Activated gamma-delta T cell treated with anti-CD3 and anti-CD28 coated beads, Interleukin-2, amount 50 U/mL, for 16 hours (primary cell): ENCODE results near the gene WDFY1.

Experiments used
- DNase-seq: peaks from one replicate; pipeline ENCODE4 v3.0.0-alpha.2; 2020; ENCODE audit warnings: low read depth

Gene WDFY1, protein sequence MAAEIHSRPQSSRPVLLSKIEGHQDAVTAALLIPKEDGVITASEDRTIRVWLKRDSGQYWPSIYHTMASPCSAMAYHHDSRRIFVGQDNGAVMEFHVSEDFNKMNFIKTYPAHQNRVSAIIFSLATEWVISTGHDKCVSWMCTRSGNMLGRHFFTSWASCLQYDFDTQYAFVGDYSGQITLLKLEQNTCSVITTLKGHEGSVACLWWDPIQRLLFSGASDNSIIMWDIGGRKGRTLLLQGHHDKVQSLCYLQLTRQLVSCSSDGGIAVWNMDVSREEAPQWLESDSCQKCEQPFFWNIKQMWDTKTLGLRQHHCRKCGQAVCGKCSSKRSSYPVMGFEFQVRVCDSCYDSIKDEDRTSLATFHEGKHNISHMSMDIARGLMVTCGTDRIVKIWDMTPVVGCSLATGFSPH

DNA sequence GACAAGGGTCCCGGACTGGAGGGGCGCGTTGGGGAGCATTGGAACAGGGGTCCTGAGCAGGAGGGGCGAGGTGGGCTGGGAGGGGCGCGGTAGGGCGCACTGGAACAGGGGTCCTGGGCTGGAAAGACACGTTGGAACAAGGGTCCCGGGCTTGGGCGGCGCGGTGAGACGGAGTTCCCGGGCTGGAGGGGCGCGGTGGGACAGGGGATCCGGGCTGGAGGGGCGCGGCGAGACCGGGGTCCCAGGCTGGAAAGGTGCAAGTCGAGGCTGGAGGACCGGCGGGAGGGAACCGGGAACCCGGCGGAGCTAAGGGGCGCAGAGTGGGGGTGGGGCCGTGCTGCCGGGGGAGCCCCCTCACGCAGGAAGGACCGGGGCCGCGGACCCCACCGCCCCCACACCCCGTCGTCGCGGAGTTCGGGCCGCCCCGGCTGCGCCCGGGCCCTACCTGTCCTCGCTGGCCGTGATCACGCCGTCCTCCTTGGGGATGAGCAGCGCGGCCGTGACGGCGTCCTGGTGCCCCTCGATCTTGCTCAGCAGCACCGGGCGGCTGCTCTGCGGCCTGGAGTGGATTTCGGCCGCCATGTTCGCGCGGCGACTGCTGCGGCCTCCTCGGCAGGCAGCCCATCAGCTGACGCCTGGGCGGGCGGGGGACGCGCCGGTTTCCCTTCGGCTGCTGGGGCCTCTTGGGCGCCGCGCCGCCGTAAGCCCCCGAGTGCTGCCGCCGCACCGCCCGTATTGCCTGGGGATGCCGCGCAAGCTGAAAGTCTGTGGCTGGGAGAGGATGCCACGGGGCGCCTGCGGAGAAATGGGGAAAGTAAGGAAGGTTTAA lies at the start of gene WDFY1:
TSS of gene WDFY1 (minus strand) at position 633 of the 829 bp plus-strand sequence. CDS start at position 582, 51 bp downstream.
- peak; percentile 70 for DNase-seq

- no peak for DNase-seq
These were observed 49.5 kb upstream of the WDFY1 start for GRCh38 chr2:223994562-223995162.

DNA sequence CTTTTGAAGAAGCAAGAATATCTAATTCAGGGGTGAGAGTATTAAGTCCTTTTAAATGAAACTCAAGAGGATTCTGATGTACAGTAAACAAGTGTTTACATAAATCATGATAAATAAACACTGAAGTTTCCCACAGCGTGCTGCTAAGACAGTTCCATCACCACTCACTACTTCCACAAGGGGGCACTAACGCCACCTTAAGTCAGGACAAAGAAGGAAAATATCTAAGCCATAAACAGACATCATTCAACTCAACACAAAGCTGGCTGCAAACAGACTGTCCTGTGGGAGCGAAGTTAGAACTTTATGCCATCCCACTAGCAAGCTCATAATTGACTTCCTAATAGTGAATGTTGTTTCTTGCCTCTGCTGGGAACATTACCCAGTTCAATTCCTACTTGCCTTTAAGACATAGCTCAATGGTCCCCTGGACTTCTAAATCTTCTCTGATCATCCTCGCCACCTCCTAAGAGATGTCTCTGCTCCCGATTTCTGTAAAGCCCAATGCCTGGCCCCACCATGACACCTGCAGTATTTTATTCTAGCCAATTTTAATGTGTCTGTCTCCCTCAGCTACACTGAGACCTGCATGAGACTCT lies 48.6 kb upstream of the WDFY1 start:
- DNase-seq, result peak; percentile 53

DNA sequence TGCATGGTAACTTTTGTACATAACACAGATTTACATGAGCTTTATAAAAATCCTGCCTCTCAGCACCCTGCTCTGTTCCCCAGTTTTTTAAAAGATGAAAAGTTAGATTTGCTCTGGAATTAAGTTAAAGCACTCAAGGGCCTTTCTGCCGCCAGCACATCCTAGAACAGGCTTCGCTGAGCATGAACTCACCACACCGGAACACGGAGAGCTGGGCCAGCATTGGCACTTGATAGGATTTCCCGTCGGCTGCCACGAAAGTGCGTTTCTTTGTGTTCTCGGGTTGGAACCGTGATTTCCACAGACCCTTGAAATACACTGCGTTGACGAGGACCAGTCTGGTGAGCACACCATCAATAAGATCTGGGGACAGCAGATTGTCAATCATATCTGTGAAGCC lies 46.5 kb upstream of the WDFY1 start:
- no peak for DNase-seq

DNA sequence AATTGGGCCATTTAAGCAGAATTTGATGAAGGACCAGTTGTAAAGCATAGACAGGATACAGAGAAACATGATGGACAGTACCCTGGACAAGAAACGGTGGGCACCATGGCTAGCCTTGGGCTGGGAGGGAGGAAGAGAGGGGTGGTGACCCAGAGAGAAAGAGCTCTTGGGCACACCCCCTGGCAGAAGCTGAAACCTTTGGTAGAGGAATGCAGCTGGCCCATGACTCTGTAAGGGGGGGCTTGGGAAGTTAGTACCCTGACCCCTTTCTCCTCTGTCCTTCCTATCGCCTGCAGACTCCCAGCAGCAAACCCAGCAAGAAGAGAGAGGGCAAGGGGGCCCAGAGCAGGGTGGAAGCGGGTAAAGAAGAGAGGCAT lies 44.7 kb upstream of the WDFY1 start:
- DNase-seq, result no peak

- DNase-seq, result no peak
These were observed 44.2 kb upstream of the WDFY1 start for GRCh38 chr2:223989206-223989855.

DNA sequence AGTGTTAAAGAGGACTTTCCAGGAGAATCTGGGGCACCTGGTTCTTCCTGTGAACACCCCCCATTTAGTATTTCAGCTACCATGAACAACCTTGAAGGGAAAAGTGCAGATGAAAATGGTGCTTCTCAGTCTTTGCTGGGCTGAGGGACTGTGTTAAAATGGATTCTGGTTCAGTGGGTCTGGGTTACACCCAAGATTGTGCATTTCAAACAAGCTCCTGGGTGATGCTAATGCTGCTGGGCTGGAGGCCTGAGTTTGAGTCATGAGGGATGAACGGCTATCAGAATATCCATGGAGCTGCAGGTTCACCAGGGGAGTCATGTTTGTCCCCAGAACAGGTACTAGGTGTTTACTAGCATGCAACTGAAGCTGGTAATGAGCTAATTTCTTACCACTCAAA lies 36.1 kb upstream of the WDFY1 start:
- no peak for DNase-seq

GRCh38 chr2:223980803-223981202 lies 35.7 kb upstream of the WDFY1 start:
- DNase-seq, result no peak

- DNase-seq, result no peak
These were observed 35.2 kb upstream of the WDFY1 start for GRCh38 chr2:223980397-223980735.

GRCh38 chr2:223979730-223980396 lies 34.7 kb upstream of the WDFY1 start:
- no peak for DNase-seq

GRCh38 chr2:223978451-223978850 lies 33.3 kb upstream of the WDFY1 start:
- DNase-seq, result no peak

DNA sequence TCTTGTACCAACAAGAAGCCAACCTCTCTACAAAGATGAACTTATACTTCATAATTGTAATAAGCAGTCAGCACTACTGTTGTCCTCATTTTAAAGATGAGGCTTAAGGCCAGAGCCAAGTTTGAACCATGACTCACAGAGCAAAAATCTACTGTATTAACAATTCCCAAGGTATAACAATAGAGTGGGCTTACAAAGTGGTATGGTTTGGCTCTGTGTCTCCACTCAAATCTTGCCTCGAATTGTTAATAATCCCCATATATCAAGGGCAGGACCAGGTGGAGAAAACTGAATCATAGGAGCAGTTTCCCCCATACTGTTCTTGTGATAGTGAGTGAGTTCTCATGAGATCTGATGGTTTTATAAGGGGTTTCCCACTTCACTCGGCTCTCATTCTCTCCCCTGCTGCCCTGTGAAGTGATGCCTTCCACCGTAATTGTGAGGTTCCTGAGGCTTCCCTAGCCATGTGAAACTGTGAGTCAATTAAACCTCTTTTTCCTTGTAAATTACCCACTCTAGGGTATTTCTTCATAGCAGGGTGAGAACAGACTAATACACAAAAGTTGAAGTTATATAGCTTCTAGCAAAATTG lies 31.6 kb upstream of the WDFY1 start:
- no peak for DNase-seq

- no peak for DNase-seq
These were observed 28.5 kb upstream of the WDFY1 start for GRCh38 chr2:223973606-223974005.

- no peak for DNase-seq
These were observed 27.5 kb upstream of the WDFY1 start for GRCh38 chr2:223972656-223973102.

DNA sequence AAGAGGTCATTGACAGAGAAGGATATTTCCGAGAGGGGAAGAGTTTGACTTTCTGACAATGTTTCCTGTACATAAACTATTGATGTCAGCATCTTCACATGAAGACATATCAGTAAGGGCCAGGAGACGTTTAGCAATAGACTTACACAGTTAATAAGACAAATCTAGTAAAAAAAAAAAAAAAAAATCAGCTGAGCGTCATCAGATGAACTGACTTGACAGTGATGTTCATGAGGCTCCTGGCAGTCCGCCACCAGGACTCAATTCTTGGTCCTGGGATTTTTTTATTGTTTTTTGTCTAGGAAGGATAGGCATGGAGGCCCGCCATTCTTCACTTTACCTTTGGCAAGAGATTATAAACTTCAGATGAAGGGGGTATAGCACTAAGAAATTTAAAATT lies 26.6 kb upstream of the WDFY1 start:
- DNase-seq, result no peak

DNA sequence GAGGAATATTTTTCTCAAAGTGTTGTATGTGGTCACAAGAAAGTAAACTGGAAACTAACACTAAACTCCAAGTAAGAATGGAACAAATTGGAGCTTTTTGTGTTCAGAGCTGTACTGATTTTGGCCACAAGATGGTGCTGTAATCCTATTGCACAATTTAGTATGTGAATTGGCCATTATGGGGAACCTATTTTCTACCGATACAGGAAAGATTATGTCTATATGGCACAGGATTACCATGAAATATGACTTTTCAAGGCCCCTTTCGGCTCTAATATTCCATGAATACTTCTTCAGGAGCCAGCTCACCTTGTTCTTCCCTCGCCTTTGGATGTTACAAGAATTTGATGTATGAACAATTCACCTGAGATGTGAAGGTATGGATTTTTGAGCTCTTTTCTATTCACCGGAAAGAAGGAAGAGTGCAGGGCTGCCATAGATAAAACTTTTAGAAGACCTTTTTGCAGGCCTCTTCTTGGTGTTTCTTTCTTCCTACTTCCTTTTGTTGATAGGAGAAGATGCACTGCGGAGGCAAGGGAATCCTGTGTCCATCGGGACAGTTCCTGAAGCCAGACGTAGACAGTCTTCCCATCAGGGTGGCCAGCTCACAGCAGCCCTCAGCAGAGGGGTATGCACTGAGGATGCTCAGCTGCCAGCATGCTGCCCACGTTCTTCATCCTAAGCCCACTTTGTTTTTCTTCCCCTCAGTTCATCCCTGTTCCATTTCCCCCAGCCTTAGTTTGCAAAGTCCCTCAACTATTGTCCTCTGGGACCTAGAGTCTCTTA lies 25.4 kb upstream of the WDFY1 start:
- peak; percentile 34 for DNase-seq

GRCh38 chr2:223969856-223970255 lies 24.7 kb upstream of the WDFY1 start:
- DNase-seq, result no peak

DNA sequence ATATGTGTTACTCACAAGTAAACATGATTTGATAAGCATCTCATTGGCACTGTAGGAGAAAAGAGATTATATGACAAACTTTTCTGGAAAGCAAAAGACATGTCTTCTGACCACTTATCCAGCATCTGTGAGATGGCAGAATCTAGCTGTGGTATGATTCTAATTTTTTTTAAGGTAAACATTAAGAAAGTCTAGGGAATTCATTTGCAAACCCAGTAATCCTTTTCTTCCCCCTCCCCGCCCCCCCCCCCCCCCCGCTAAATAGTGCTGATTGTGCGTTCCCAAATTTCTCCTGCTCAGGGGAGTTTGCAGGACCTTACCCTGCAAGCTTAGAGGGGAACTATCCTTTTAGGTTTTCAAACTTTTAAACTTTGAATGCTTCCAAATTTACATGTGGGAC lies 24.2 kb upstream of the WDFY1 start:
- no peak for DNase-seq

DNA sequence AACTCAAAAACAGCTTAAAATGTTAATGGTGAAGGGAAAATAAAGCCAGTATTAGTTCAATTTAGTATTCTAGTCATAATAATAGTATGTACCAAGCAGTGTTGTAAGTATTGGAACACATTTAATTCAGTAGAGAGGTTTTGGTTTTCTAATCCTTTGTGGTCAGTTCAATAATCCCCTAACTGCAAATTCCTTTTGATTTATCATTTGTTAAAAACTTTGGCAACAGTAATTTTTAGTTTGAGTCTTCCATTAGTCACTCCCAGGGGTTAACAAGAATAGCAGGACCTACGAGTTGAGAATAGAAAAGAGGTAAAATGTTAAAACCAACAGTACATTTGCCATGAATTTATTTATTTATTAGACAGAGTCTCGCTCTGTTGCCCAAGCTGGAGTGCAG lies 22.8 kb upstream of the WDFY1 start:
- DNase-seq, result no peak

DNA sequence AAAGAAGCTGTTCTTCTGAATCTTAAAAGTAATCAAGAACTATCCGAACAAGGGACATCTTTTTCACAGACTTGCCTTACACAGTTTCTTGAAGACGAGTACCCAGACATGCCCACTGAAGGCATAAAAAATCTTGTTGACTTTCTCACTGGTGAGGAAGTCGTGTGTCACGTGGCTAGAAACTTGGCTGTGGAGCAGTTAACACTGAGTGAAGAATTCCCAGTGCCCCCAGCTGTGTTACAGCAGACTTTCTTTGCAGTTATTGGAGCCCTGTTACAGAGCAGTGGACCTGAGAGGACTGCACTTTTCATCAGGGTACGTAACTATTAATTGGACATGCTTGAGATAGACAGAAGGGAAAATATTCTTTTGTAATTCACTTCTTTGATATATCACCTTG lies 14.6 kb upstream of the WDFY1 start:
- no peak for DNase-seq
